ENCODE data around the gene C19orf53. TPM values are rescaled to one million over a fixed set of nuclear protein-coding genes. Genes with fewer than 3 reads are reported as not detected.

C19orf53 gene
- total and polyA plus RNA-seq, 2 experiments from 2014 or later, result 104 to 401 TPM

GRCh38 chr19:13766095-13766481 lies 8.2 kb upstream of the C19orf53 start:
- H3K27me3 Mint-ChIP-seq (ENCODE audit: insufficient read depth, low read depth, poor library complexity), result peaks cover 14% of the 10 kb centered on the region
- peaks cover 6% of the 10 kb centered on the region for H3K4me1 Mint-ChIP-seq
- no peak overlapping the region for H3K27ac ChIP-seq (ENCODE audit: low read depth)
- H3K4me1 ChIP-seq (ENCODE audit: insufficient read depth), result no peaks in the 10 kb centered on the region; the same call in 1 of the 2 replicates
- H4K20me1 ChIP-seq (replicated peaks; ENCODE audit: insufficient read depth), result no peaks in the 10 kb centered on the region
- no peaks in the 10 kb centered on the region; the same call in 1 of the 2 replicates for H3F3A ChIP-seq (replicated peaks; ENCODE audit: low read depth)
- no peak overlapping the region for H3K27ac Mint-ChIP-seq
- no peak overlapping the region; the same call in 2 of the 3 replicates for H3K4me3 Mint-ChIP-seq
- DNase-seq (ENCODE audit: low spot score), result no peak
- ATAC-seq, result no peak
- H3K79me2 ChIP-seq (replicated peaks; ENCODE audit: insufficient read depth), result no peaks in the 10 kb centered on the region
- H3K4me2 ChIP-seq, result no peak overlapping the region
- H3K27me3 ChIP-seq (ENCODE audit: insufficient read depth), result no peaks in the 10 kb centered on the region
- H3K9me2 ChIP-seq (ENCODE audit: insufficient read depth), result no peaks in the 10 kb centered on the region
- no peak overlapping the region for H2AFZ ChIP-seq
- no peak overlapping the region for H3K4me3 ChIP-seq
- H3K9me3 Mint-ChIP-seq, result no peaks in the 10 kb centered on the region; the same call in 2 of the 3 replicates
- H3K36me3 Mint-ChIP-seq (ENCODE audit: low read depth), result peaks cover 23% of the 10 kb centered on the region
- TF ChIP-seq EZH2phosphoT487 (IDR thresholded peaks at IDR 0.05; ENCODE audit: unreplicated experiment), result no peak
- TF ChIP-seq POLR2AphosphoS5 (IDR thresholded peaks at IDR 0.05; ENCODE audit: low read depth), result no peak
- TF ChIP-seq NANOG (IDR thresholded peaks at IDR 0.05; ENCODE audit: borderline replicate concordance), result no peak
- H3K36me3 ChIP-seq (ENCODE audit: insufficient read depth), result peaks cover 3% of the 10 kb centered on the region

- Mint-ChIP-seq H3K4me3 (no peak overlapping the region), H3K36me3 (ENCODE audit: low read depth) (peaks cover 17% of the 10 kb centered on the region), H3K4me1 (peaks cover 6% of the 10 kb centered on the region), H3K27ac (no peak overlapping the region), H3K9me3 (no peaks in the 10 kb centered on the region; the same call in 2 of the 3 replicates), H3K27me3 (ENCODE audit: insufficient read depth, low read depth, poor library complexity) (peaks cover 8% of the 10 kb centered on the region)
- Histone ChIP-seq H3K4me3 (no peak overlapping the region), H3K27ac (ENCODE audit: low read depth) (no peak overlapping the region), H3K9me2 (ENCODE audit: insufficient read depth) (no peaks in the 10 kb centered on the region), H3K36me3 (ENCODE audit: insufficient read depth) (no peaks in the 10 kb centered on the region; the same call in 1 of the 2 replicates), H3K4me1 (ENCODE audit: insufficient read depth) (no peaks in the 10 kb centered on the region; the same call in 1 of the 2 replicates), H2AFZ (no peak overlapping the region), H3K79me2 (replicated peaks; ENCODE audit: insufficient read depth) (no peaks in the 10 kb centered on the region), H4K20me1 (replicated peaks; ENCODE audit: insufficient read depth) (no peaks in the 10 kb centered on the region), H3K27me3 (ENCODE audit: insufficient read depth) (no peaks in the 10 kb centered on the region), H3F3A (replicated peaks; ENCODE audit: low read depth) (no peaks in the 10 kb centered on the region; the same call in 1 of the 2 replicates), H3K4me2 (no peak overlapping the region)
- DNase-seq (ENCODE audit: low spot score) (no peak), ATAC-seq (no peak)
- TF ChIP-seq ZNF331 (CRISPR knock-in tag; IDR thresholded peaks at IDR 0.05; ENCODE audit: low read depth), result no peak
- TF ChIP-seq EZH2 (IDR thresholded peaks at IDR 0.05; ENCODE audit: low read depth, unreplicated experiment), result no peak
- TF ChIP-seq STAT1 (IDR thresholded peaks at IDR 0.05; ENCODE audit: unreplicated experiment), result no peak
- TF ChIP-seq EZH2phosphoT487 (IDR thresholded peaks at IDR 0.05; ENCODE audit: unreplicated experiment), result no peak
- TF ChIP-seq POLR2AphosphoS5 (IDR thresholded peaks at IDR 0.05; ENCODE audit: low read depth), result no peak
- no peak for TF ChIP-seq REST (IDR thresholded peaks at IDR 0.05; ENCODE audit: unreplicated experiment)
- no peak for TF ChIP-seq NANOG (IDR thresholded peaks at IDR 0.05; ENCODE audit: borderline replicate concordance)
- TF ChIP-seq ZNF462 (CRISPR knock-in tag; IDR thresholded peaks at IDR 0.05), result no peak
- no peak for TF ChIP-seq CREB1 (CRISPR knock-in tag; IDR thresholded peaks at IDR 0.05; ENCODE audit: low read depth)
- no peak for TF ChIP-seq JUNB (IDR thresholded peaks at IDR 0.05; ENCODE audit: unreplicated experiment)
Observed at GRCh38 chr19:13768510-13768909, 5.7 kb upstream of the C19orf53 start.

Data from GM23338 (cell line).